SK-N-SH treated with all-trans-retinoic acid at 6 μM for 48 hours (cell line): ENCODE results near the gene SYNDIG1.

Source experiments
- ATAC-seq: fragments of 200-7000 bp; cut with Tn5 transposase; 3 replicates; pipeline ENCODE4 v1.9.1; 2020; ENCODE audit warnings: mild to moderate bottlenecking, moderate library complexity
- ARNTL ChIP-seq: fragments of 450-650 bp; formaldehyde crosslinking; IDR thresholded peaks from 2 replicates; pipeline ENCODE4 v1.5.0; 2020; ENCODE audit warnings: low read depth, mild to moderate bottlenecking, moderate library complexity, borderline replicate concordance
- BACH2 ChIP-seq: fragments of 250-450 bp; sonication (Bioruptor Pico); IDR thresholded peaks from 2 replicates; pipeline ENCODE4 v1.9.0; 2021; ENCODE audit warnings: mild to moderate bottlenecking, borderline replicate concordance
- CSDC2 ChIP-seq: fragments of 250-450 bp; sonication (Bioruptor Pico); IDR thresholded peaks from 2 replicates; pipeline ENCODE4 v1.5.0; 2020; ENCODE audit warnings: mild to moderate bottlenecking, moderate library complexity
- ESRRG ChIP-seq: fragments of 250-450 bp; sonication (Bioruptor Pico); IDR thresholded peaks from 2 replicates; pipeline ENCODE4 v1.6.1; 2021; ENCODE audit warnings: mild to moderate bottlenecking
- GLIS3 ChIP-seq: fragments of 250-450 bp; sonication (Bioruptor Pico); IDR thresholded peaks from 2 replicates; pipeline ENCODE4 v1.5.0; 2020; ENCODE audit warnings: mild to moderate bottlenecking, moderate library complexity
- ISL1 ChIP-seq: fragments of 250-450 bp; sonication (Bioruptor Pico); IDR thresholded peaks from 2 replicates; pipeline ENCODE4 v2.1.2; 2022; ENCODE audit warnings: mild to moderate bottlenecking, moderate library complexity
- OSR1 ChIP-seq: fragments of 250-450 bp; sonication (Bioruptor Pico); IDR thresholded peaks from 2 replicates; pipeline ENCODE4 v1.8.0; 2022; ENCODE audit warnings: moderate library complexity, mild to moderate bottlenecking, inconsistent platforms
- PPARA ChIP-seq: fragments of 250-450 bp; sonication (Bioruptor Pico); IDR thresholded peaks from 2 replicates; pipeline ENCODE4 v1.5.0; 2020; ENCODE audit warnings: mild to moderate bottlenecking, borderline replicate concordance
- RARB ChIP-seq: fragments of 250-450 bp; sonication (Bioruptor Pico); IDR thresholded peaks from 2 replicates; pipeline ENCODE4 v1.8.0; 2021; ENCODE audit warnings: mild to moderate bottlenecking, moderate library complexity
- SNAI2 ChIP-seq: fragments of 250-450 bp; sonication (Bioruptor Pico); IDR thresholded peaks from 2 replicates; pipeline ENCODE4 v1.5.0; 2020; ENCODE audit warnings: mild to moderate bottlenecking, moderate library complexity
- TCF4 ChIP-seq: fragments of 250-450 bp; sonication (Bioruptor Pico); IDR thresholded peaks from 2 replicates; pipeline ENCODE4 v1.8.0; 2021; ENCODE audit warnings: mild to moderate bottlenecking, moderate library complexity, borderline replicate concordance
- TOX ChIP-seq: fragments of 250-450 bp; sonication (Bioruptor Pico); IDR thresholded peaks from 2 replicates; pipeline ENCODE4 v1.8.0; 2021; ENCODE audit warnings: mild to moderate bottlenecking, moderate library complexity, borderline replicate concordance
- ZC3H10 ChIP-seq: fragments of 250-450 bp; sonication (Bioruptor Pico); IDR thresholded peaks from 2 replicates; pipeline ENCODE4 v1.5.1; 2021; ENCODE audit warnings: mild to moderate bottlenecking, moderate library complexity
- ZFP3 ChIP-seq: fragments of 250-450 bp; sonication (Bioruptor Pico); IDR thresholded peaks from 2 replicates; pipeline ENCODE4 v1.5.0; 2020; ENCODE audit warnings: mild to moderate bottlenecking, moderate library complexity
- ZFP30 ChIP-seq: fragments of 450-650 bp; formaldehyde crosslinking; IDR thresholded peaks from 2 replicates; pipeline ENCODE4 v1.5.0; 2022; ENCODE audit warnings: mild to moderate bottlenecking, moderate library complexity
- ZNF565 ChIP-seq: fragments of 450-650 bp; formaldehyde crosslinking; conservative IDR thresholded peaks from 2 replicates; pipeline ENCODE4 v1.5.0; 2020; ENCODE audit warnings: low read depth, mild to moderate bottlenecking, moderate library complexity
- ZNF70 ChIP-seq: fragments of 450-650 bp; formaldehyde crosslinking; IDR thresholded peaks from 2 replicates; pipeline ENCODE4 v1.5.0; 2020; ENCODE audit warnings: mild to moderate bottlenecking, moderate library complexity
- ZNF8 ChIP-seq: fragments of 450-650 bp; formaldehyde crosslinking; IDR thresholded peaks from 2 replicates; pipeline ENCODE4 v1.5.0; 2020; ENCODE audit warnings: mild to moderate bottlenecking, moderate library complexity
- TF ChIP-seq, protein P1 (sequence below): fragments of 250-450 bp; sonication (Bioruptor Pico); IDR thresholded peaks from 2 replicates; pipeline ENCODE4 v1.5.1; 2020; ENCODE audit warnings: low read depth, mild to moderate bottlenecking, moderate library complexity
- TF ChIP-seq, protein P2 (sequence below): fragments of 250-450 bp; sonication (Bioruptor Pico); IDR thresholded peaks from 2 replicates; pipeline ENCODE4 v1.8.0; 2020; ENCODE audit warnings: mild to moderate bottlenecking, moderate library complexity, borderline replicate concordance
- TF ChIP-seq, protein P3 (sequence below): fragments of 250-450 bp; sonication (Bioruptor Pico); IDR thresholded peaks from 2 replicates; pipeline ENCODE4 v1.5.1; 2021; ENCODE audit warnings: mild to moderate bottlenecking, moderate library complexity
- TF ChIP-seq, protein P4 (sequence below): fragments of 250-450 bp; sonication (Bioruptor Pico); IDR thresholded peaks from 2 replicates; pipeline ENCODE4 v1.8.0; 2021; ENCODE audit warnings: low read depth, mild to moderate bottlenecking, moderate library complexity, borderline replicate concordance
- TF ChIP-seq, protein P5 (sequence below): fragments of 250-450 bp; sonication (Bioruptor Pico); IDR thresholded peaks from 2 replicates; pipeline ENCODE4 v1.5.0; 2020; ENCODE audit warnings: mild to moderate bottlenecking, moderate library complexity

The SYNDIG1 gene

DNA sequence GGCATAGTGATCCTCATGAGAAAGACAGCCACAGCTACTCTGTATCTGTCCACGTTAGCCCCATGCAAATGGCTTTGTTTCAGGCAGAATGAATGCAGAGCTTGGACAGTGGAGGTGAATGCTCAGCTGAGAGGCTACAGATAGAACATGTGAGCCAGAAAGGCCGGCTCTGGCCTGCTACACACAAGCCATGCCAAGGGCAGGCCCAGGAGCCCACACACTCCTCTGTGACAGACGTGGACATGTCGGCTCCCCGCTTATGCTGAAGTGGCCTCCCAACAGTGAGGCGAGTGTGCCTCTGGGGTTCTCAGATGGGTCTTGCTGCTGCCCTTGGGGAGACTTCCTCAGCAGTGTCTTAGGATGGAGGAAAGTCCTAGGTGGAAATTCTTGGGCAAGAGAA, 159.6 kb downstream of the SYNDIG1 start:
- no peak for TF ChIP-seq ZC3H10 (CRISPR knock-in tag)
- no peak for TF ChIP-seq TCF4 (CRISPR knock-in tag)
- TF ChIP-seq, protein P1, sequence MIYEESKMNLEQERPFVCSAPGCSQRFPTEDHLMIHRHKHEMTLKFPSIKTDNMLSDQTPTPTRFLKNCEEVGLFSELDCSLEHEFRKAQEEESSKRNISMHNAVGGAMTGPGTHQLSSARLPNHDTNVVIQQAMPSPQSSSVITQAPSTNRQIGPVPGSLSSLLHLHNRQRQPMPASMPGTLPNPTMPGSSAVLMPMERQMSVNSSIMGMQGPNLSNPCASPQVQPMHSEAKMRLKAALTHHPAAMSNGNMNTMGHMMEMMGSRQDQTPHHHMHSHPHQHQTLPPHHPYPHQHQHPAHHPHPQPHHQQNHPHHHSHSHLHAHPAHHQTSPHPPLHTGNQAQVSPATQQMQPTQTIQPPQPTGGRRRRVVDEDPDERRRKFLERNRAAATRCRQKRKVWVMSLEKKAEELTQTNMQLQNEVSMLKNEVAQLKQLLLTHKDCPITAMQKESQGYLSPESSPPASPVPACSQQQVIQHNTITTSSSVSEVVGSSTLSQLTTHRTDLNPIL (CRISPR knock-in tag): no peak
- TF ChIP-seq BACH2 (CRISPR knock-in tag): no peak
- no peak for TF ChIP-seq CSDC2 (CRISPR knock-in tag)
- TF ChIP-seq ZNF565 (CRISPR knock-in tag): no peak
- TF ChIP-seq PPARA (CRISPR knock-in tag): no peak
- TF ChIP-seq, protein P2, sequence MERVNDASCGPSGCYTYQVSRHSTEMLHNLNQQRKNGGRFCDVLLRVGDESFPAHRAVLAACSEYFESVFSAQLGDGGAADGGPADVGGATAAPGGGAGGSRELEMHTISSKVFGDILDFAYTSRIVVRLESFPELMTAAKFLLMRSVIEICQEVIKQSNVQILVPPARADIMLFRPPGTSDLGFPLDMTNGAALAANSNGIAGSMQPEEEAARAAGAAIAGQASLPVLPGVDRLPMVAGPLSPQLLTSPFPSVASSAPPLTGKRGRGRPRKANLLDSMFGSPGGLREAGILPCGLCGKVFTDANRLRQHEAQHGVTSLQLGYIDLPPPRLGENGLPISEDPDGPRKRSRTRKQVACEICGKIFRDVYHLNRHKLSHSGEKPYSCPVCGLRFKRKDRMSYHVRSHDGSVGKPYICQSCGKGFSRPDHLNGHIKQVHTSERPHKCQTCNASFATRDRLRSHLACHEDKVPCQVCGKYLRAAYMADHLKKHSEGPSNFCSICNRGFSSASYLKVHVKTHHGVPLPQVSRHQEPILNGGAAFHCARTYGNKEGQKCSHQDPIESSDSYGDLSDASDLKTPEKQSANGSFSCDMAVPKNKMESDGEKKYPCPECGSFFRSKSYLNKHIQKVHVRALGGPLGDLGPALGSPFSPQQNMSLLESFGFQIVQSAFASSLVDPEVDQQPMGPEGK (CRISPR knock-in tag): no peak
- TF ChIP-seq RARB (CRISPR knock-in tag): no peak
- no peak for TF ChIP-seq ARNTL (CRISPR knock-in tag)
- TF ChIP-seq GLIS3 (CRISPR knock-in tag): no peak
- TF ChIP-seq ZFP3: no peak
- TF ChIP-seq, protein P3, sequence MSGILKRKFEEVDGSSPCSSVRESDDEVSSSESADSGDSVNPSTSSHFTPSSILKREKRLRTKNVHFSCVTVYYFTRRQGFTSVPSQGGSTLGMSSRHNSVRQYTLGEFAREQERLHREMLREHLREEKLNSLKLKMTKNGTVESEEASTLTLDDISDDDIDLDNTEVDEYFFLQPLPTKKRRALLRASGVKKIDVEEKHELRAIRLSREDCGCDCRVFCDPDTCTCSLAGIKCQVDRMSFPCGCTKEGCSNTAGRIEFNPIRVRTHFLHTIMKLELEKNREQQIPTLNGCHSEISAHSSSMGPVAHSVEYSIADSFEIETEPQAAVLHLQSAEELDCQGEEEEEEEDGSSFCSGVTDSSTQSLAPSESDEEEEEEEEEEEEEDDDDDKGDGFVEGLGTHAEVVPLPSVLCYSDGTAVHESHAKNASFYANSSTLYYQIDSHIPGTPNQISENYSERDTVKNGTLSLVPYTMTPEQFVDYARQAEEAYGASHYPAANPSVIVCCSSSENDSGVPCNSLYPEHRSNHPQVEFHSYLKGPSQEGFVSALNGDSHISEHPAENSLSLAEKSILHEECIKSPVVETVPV (CRISPR knock-in tag): no peak
- no peak for TF ChIP-seq ZFP30
- TF ChIP-seq ESRRG (CRISPR knock-in tag): no peak
- no peak for TF ChIP-seq OSR1 (CRISPR knock-in tag)
- no peak for TF ChIP-seq ZNF70 (CRISPR knock-in tag)
- TF ChIP-seq, protein P4, sequence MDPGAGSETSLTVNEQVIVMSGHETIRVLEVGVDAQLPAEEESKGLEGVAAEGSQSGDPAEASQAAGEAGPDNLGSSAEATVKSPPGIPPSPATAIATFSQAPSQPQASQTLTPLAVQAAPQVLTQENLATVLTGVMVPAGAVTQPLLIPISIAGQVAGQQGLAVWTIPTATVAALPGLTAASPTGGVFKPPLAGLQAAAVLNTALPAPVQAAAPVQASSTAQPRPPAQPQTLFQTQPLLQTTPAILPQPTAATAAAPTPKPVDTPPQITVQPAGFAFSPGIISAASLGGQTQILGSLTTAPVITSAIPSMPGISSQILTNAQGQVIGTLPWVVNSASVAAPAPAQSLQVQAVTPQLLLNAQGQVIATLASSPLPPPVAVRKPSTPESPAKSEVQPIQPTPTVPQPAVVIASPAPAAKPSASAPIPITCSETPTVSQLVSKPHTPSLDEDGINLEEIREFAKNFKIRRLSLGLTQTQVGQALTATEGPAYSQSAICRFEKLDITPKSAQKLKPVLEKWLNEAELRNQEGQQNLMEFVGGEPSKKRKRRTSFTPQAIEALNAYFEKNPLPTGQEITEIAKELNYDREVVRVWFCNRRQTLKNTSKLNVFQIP: no peak
- ATAC-seq: no peak; the same call in 2 of the 3 replicates

DNA sequence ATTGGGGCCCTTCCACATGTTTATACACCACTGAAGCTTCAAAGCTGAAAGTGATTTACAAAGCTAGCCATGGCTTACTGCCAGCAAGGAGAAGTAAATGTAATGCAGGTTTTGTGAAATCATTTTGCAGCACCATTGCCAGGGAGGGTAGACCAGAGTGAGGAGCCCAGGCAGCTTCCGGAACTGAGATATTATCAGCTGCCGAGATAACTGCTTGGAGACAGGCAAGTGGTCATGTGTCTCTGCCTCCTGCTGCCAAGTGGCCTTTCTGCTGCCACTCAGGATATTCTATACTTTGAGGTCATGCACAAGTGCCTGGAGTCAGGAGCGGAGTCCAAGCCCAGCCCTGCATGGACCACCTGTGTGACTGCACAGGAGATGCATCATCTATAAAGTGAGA, 160.2 kb downstream of the SYNDIG1 start:
- TF ChIP-seq, protein P4: no peak
- TF ChIP-seq TCF4 (CRISPR knock-in tag): peak; percentile 32; the same call in 1 of the 2 replicates
- ATAC-seq: peak; percentile 72

DNA sequence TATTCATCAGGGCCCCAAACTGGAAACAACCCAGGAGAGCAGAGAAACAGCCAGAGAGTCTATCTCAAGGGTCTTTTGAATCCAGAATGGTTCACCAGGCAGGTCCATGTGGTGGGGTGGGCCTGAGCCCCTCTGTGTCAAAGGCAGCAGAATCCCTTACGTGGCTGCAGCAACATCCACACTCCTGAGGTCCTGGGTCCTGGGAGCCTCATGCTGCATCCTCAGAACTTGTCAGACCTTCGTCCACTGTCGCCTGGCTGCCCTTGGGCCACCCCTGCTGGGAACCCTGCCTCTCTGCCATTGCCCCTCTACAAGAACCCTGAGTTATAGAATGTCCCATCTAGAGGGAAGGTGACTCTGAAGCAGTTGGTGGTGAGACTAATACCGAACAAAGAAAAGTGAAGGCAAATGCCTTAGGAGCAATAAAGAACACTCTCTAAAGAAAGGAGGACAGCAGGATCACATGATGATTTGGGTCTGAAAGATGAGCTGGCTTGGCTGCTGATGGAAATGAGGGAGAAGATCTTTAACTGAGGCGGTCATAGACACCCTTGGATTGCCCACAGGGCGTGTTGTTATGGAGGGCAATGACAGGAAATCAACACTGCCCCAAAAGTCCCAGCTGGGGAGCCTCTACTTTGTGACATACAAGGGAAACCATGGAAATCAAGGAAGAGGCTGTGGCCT, 161.2 kb downstream of the SYNDIG1 start:
- ATAC-seq: no peak
- TF ChIP-seq ZNF70 (CRISPR knock-in tag): no peak
- no peak for TF ChIP-seq ISL1 (CRISPR knock-in tag)
- TF ChIP-seq TCF4 (CRISPR knock-in tag): no peak
- TF ChIP-seq, protein P1 (CRISPR knock-in tag): no peak
- TF ChIP-seq TOX (CRISPR knock-in tag): no peak
- no peak for TF ChIP-seq ZNF8 (CRISPR knock-in tag)
- TF ChIP-seq PPARA (CRISPR knock-in tag): no peak
- TF ChIP-seq CSDC2 (CRISPR knock-in tag): no peak
- no peak for TF ChIP-seq SNAI2 (CRISPR knock-in tag)
- TF ChIP-seq, protein P5, sequence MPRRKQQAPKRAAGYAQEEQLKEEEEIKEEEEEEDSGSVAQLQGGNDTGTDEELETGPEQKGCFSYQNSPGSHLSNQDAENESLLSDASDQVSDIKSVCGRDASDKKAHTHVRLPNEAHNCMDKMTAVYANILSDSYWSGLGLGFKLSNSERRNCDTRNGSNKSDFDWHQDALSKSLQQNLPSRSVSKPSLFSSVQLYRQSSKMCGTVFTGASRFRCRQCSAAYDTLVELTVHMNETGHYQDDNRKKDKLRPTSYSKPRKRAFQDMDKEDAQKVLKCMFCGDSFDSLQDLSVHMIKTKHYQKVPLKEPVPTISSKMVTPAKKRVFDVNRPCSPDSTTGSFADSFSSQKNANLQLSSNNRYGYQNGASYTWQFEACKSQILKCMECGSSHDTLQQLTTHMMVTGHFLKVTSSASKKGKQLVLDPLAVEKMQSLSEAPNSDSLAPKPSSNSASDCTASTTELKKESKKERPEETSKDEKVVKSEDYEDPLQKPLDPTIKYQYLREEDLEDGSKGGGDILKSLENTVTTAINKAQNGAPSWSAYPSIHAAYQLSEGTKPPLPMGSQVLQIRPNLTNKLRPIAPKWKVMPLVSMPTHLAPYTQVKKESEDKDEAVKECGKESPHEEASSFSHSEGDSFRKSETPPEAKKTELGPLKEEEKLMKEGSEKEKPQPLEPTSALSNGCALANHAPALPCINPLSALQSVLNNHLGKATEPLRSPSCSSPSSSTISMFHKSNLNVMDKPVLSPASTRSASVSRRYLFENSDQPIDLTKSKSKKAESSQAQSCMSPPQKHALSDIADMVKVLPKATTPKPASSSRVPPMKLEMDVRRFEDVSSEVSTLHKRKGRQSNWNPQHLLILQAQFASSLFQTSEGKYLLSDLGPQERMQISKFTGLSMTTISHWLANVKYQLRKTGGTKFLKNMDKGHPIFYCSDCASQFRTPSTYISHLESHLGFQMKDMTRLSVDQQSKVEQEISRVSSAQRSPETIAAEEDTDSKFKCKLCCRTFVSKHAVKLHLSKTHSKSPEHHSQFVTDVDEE (CRISPR knock-in tag): no peak
- no peak for TF ChIP-seq ZNF565 (CRISPR knock-in tag)
- TF ChIP-seq ESRRG (CRISPR knock-in tag): no peak
- TF ChIP-seq GLIS3 (CRISPR knock-in tag): no peak
